Kidney (tissue), 14 donors: ENCODE results near the gene LYPD4. TPM values are rescaled to one million over a fixed set of nuclear protein-coding genes. Genes with fewer than 3 reads are reported as not detected.
A peak's percentile ranks its signal among the peaks of the same experiment; 100 is the strongest.
"Not testable (repeated sequence)": the region's sequence is repeated elsewhere in the genome, so short reads cannot be mapped to it uniquely, and the experiment has no call there.

Source experiments
- DNase-seq, 5 donors: peaks; one replicate each; pipeline ENCODE4 v3.0.0-alpha.2; 2013 to 2020
- FAIRE-seq: peaks from 2 replicates; lab custom pipeline; 2012; peaks lifted over from hg19 to GRCh38; lab: Jason Lieb, UNC
- H3K27ac ChIP-seq, 2 donors: one replicate each; pipeline ENCODE4 v1.7.0; 2013; ENCODE audit warnings: low read depth in 2 of 2, low read length in 2 of 2, inconsistent platforms in 1 of 2
- H3K27me3 ChIP-seq: one replicate; pipeline ENCODE4 v1.7.1; 2013; ENCODE audit warnings: low read length, inconsistent platforms; ENCODE audit not compliant: control insufficient read depth, insufficient read depth
- H3K36me3 ChIP-seq, 3 donors: one replicate each; pipeline versions ENCODE4 v1.7.0 to v1.7.1; 2013; ENCODE audit warnings: low read length in 3 of 3, control low read depth in 1 of 3, inconsistent platforms in 1 of 3; ENCODE audit not compliant: insufficient read depth in 3 of 3, control insufficient read depth in 2 of 3
- H3K4me1 ChIP-seq, 3 donors: one replicate each; pipeline versions ENCODE4 v1.7.0 to v1.7.1; 2013; ENCODE audit warnings: low read length in 3 of 3, inconsistent platforms in 1 of 3, low read depth in 1 of 3; ENCODE audit not compliant: control insufficient read depth in 2 of 3, insufficient read depth in 2 of 3
- H3K4me3 ChIP-seq, 3 donors: one replicate each; pipeline versions ENCODE4 v1.7.0 to v1.8.1; 2013; ENCODE audit warnings: low read length in 3 of 3, control low read depth in 1 of 3, inconsistent platforms in 1 of 3
- H3K9ac ChIP-seq, 3 donors: one replicate each; pipeline versions ENCODE4 v1.7.0 to v1.7.1; 2013; ENCODE audit warnings: low read length in 3 of 3, control low read depth in 1 of 3, inconsistent platforms in 1 of 3
- H3K9me3 ChIP-seq, 3 donors: one replicate each; pipeline versions ENCODE4 v1.7.0 to v1.7.1; 2013; ENCODE audit warnings: low read length in 3 of 3, control low read depth in 1 of 3, inconsistent platforms in 1 of 3; ENCODE audit not compliant: control insufficient read depth in 2 of 3, insufficient read depth in 1 of 3
- intact Hi-C: fragments of 100-400 bp; cut with DNase I; formaldehyde crosslinking; loops from one replicate; pipeline ENCODE4 v1.11.1; 2022
- polyA plus RNA-seq: library from polyadenylated mRNA; stranded (reverse); fragments of 350-450 nt; fragmentation: Illumina TruSeq; extraction: RNeasy Lipid Tissue Mini Kit (QIAGEN cat#74804); gene quantifications from one replicate; pipeline ENCODE4 v1.2.3, GENCODE V29; 2014; ENCODE audit warnings: low read depth, low replicate concordance; ENCODE audit not compliant: insufficient read depth
- total RNA-seq: library from RNA; stranded (reverse); fragmentation: NEBNext Ultra II Directional; extraction: Animal tissue kit (Norgen Biotek cat#: 25700); gene quantifications from one replicate; pipeline ENCODE4 v1.2.1, GENCODE V29; 2021
- TF ChIP-seq, protein P1 (sequence below): IDR thresholded peaks from 3 replicates; pipeline ENCODE4 v1.5.1; 2012; ENCODE audit warnings: mild to moderate bottlenecking, moderate library complexity, borderline replicate concordance; ENCODE audit not compliant: insufficient read depth; ENCODE audit errors: extremely low read depth
- donor health status: control.
- donor health status: control.
- donor health status: control.
- donor health status: control.
- donor health status: control.
- donor health status: DM: yes; HTN: yes; CAD: no.
- donor health status: Normal renal cell carcinoma (clear cell type).

LYPD4 gene
- total and polyA plus RNA-seq, 2 donors from 2014 or later = not detected

DNA sequence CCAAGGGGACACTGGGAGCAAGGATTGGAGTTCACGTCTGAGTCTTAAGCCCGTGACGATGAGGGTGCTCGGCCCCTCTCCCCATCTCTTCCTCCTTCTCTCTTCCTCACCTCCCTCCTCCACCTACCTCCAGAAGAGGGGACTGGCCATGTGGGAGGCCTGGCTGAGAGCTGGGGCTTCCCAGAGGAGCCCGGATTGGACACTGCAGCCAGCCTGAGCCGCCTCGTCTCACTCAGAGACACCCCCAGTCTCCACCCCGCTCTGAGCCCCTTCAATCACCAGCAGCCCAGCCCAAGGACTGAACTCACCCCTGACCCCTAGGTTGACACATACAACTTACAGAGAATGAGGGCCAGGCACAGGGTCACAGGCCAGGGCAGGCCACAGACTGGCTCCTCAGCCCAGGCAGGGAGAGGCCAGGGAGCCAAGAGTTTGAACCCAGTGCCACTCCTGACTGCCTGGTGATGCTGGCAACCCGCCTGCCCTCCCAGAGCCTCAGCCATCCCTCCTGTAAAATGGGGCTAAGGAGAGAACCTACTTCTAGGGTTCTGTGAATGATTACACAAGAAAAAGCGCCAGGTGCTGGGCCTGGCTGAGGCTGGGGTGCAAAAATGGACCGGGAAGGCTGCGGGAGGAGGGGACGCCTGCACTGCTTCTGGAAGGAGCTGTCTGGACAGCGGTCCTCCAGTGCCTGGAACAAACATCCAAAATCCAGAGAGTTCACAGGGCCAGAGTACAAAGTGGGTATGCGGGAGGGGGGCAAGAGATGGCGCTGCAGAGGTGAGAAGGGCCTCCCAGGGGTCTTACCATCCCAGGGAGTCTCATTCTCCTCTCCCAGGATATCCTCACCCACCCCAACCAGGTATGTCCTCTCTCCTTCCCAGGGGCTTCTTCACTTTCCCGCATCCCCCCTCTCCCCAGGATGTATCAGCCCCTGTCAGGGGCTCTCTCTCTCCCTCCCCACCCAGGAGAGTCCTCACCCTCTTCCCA lies 33.7 kb upstream of the LYPD4 start:
- no peak overlapping the region for H3K9ac ChIP-seq
- no peaks in the 10 kb centered on the region for H3K9me3 ChIP-seq
- no peak for DNase-seq
- H3K36me3 ChIP-seq = no peaks in the 10 kb centered on the region
- no peak overlapping the region for H3K27ac ChIP-seq
- FAIRE-seq = no peak
- H3K27me3 ChIP-seq = no peaks in the 10 kb centered on the region
- peaks cover 0 to 7% (median 0%) of the 10 kb centered on the region in 3 donors for H3K4me1 ChIP-seq
- intact Hi-C loops = no loop called here
- no peak overlapping the region for H3K4me3 ChIP-seq
- TF ChIP-seq, protein P1, sequence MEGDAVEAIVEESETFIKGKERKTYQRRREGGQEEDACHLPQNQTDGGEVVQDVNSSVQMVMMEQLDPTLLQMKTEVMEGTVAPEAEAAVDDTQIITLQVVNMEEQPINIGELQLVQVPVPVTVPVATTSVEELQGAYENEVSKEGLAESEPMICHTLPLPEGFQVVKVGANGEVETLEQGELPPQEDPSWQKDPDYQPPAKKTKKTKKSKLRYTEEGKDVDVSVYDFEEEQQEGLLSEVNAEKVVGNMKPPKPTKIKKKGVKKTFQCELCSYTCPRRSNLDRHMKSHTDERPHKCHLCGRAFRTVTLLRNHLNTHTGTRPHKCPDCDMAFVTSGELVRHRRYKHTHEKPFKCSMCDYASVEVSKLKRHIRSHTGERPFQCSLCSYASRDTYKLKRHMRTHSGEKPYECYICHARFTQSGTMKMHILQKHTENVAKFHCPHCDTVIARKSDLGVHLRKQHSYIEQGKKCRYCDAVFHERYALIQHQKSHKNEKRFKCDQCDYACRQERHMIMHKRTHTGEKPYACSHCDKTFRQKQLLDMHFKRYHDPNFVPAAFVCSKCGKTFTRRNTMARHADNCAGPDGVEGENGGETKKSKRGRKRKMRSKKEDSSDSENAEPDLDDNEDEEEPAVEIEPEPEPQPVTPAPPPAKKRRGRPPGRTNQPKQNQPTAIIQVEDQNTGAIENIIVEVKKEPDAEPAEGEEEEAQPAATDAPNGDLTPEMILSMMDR = no peak

DNA sequence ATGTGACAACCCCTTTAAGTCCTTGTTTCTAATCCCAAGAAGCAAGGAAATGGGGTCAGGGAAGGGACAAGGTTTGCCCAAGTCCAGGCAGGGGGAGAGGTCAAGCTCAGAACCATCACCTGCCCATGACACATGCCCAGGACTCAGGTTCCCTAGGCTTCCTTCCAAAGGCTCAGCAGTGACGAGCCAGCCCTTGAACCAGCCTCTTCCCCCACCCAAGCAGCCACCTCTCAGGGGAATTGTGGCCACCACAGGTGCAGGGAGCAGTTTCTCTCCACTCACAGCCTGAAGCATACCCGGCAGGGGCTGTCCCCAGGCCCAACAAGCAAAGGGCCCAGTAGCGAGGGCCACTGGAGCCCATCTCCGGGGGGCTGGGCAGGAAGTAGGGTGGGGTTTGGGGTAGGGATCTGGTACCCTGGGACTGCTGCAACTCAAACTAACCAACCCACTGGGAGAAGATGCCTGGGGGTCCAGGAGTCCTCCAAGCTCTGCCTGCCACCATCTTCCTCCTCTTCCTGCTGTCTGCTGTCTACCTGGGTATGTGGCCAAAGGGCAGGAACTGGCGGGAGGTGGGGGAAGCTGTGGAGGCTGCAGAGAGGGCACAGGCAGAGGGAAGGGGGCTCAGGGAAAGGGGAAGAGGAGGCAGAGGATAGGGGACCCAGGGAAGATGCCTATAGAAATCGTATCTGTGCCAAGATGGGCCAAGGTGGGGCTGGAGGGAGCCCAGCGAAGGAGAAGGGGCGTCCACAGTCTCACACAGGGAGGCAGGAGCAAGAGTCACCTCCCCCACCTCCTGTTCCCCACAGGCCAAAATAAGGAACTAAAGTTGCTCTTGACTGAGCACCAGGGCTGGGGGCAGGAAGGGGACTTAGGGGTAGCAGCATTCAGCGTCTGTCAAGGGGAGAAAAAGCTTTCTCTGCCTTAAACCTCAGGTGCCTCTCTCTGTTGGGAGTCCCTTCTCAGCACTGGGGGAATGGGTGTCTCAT lies 32.7 kb upstream of the LYPD4 start, which contains the start of gene CD79A:
CD79A (plus strand) TSS at position 433 of the 986 bp plus-strand sequence; CDS start at position 459, 26 bp downstream.
- Histone ChIP-seq H3K4me1 (peaks cover 0 to under 1% (median 0%) of the 10 kb centered on the region in 3 donors), H3K27ac (no peak within 1 kb of the TSS), H3K9ac (no peak within 1 kb of the TSS), H3K9me3 (no peaks in the 10 kb centered on the region), H3K36me3 (peaks cover 0 to 6% (median 0%) of the 10 kb centered on the region in 3 donors), H3K27me3 (no peaks in the 10 kb centered on the region), H3K4me3 (no peak within 1 kb of the TSS)
- TF ChIP-seq, protein P1 = no peak
- intact Hi-C loops = no loop called here
- peak in 1 of 5 donors; percentile 64 for DNase-seq
- FAIRE-seq = no peak

DNA sequence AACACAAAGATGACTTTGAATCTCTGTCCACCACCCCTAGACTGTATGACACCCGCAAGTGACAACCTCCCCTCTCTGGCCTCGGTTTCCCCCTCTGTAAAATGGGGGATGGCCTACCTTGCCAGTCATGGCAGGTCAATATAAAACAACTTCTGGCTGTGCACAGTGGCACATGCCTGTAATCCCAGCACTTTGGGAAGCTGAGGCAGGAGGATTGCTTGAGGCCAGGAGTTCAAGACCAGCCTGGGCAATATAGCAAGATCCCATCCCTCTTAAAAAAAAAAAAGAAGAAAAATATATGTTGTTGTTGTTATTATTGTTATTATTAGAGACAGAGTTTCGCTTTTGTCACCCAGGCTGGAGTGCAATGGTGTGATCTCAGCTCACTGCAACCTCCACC lies 31.5 kb upstream of the LYPD4 start:
- H3K9ac ChIP-seq, H3K4me3 ChIP-seq, H3K4me1 ChIP-seq, H3K9me3 ChIP-seq, H3K27me3 ChIP-seq, H3K27ac ChIP-seq, FAIRE-seq, intact Hi-C loops, H3K36me3 ChIP-seq: not testable (repeated sequence)
- DNase-seq = peak in 1 of 5 donors; percentile 36
